HG03469 (cell line): ENCODE data around the gene TRAF1.

Source experiments
- ATAC-seq: cut with Tn5 transposase; IDR thresholded peaks from one replicate; pipeline ENCODE4 v1.9.1; 2021; ENCODE audit warnings: mild to moderate bottlenecking, moderate library complexity, moderate number of reproducible peaks; ENCODE audit not compliant: unreplicated experiment

TRAF1 gene

GRCh38 chr9:120872791-120873502, 53.6 kb downstream of the TRAF1 start:
- no peak for ATAC-seq

- ATAC-seq: no peak
Measured at GRCh38 chr9:120870206-120870605, 56.4 kb downstream of the TRAF1 start.

GRCh38 chr9:120869726-120870125, 56.9 kb downstream of the TRAF1 start:
- no peak for ATAC-seq

- ATAC-seq: no peak
Measured at GRCh38 chr9:120869360-120869687, 57.3 kb downstream of the TRAF1 start.

GRCh38 chr9:120868676-120869359, 57.8 kb downstream of the TRAF1 start:
- peak; percentile 72 for ATAC-seq

GRCh38 chr9:120868339-120868675, 58.3 kb downstream of the TRAF1 start:
- ATAC-seq: no peak

- ATAC-seq: no peak
Measured at GRCh38 chr9:120867676-120868338, 58.8 kb downstream of the TRAF1 start.

- ATAC-seq: no peak
Measured at GRCh38 chr9:120866651-120867050, 59.9 kb downstream of the TRAF1 start.

- no peak for ATAC-seq
Measured at GRCh38 chr9:120865809-120866208, 60.8 kb downstream of the TRAF1 start.

- ATAC-seq: no peak
Measured at GRCh38 chr9:120865176-120865575, 61.4 kb downstream of the TRAF1 start.

GRCh38 chr9:120864719-120865118, 61.9 kb downstream of the TRAF1 start:
- no peak for ATAC-seq

GRCh38 chr9:120863833-120864232, 62.8 kb downstream of the TRAF1 start:
- no peak for ATAC-seq

- no peak for ATAC-seq
Measured at GRCh38 chr9:120862452-120862851, 64.1 kb downstream of the TRAF1 start.

- no peak for ATAC-seq
Measured at GRCh38 chr9:120861935-120862334, 64.7 kb downstream of the TRAF1 start.

GRCh38 chr9:120860083-120860482, 66.5 kb downstream of the TRAF1 start:
- ATAC-seq: no peak

- no peak for ATAC-seq
Measured at GRCh38 chr9:120859361-120859760, 67.2 kb downstream of the TRAF1 start.

- no peak for ATAC-seq
Measured at GRCh38 chr9:120857902-120858301, 68.7 kb downstream of the TRAF1 start.

- ATAC-seq: no peak
Measured at GRCh38 chr9:120857481-120857880, 69.1 kb downstream of the TRAF1 start.

GRCh38 chr9:120856700-120857099, 69.9 kb downstream of the TRAF1 start:
- ATAC-seq: no peak

- ATAC-seq: no peak
Measured at GRCh38 chr9:120855827-120856670, 70.5 kb downstream of the TRAF1 start.

- ATAC-seq: no peak
Measured at GRCh38 chr9:120854596-120855327, 71.8 kb downstream of the TRAF1 start.
